IMR-90 (cell line): Measurements from ENCODE around the gene ITPR2. TPM values are rescaled to one million over a fixed set of nuclear protein-coding genes. Genes with fewer than 3 reads are reported as not detected.

ENCODE experiments used
- ATAC-seq: fragments of 200-7000 bp; cut with Tn5 transposase; 2 replicates; pipeline ENCODE4 v1.9.1; 2020; ENCODE audit warnings: low read depth, mild to moderate bottlenecking, moderate library complexity
- BruUV-seq: library from RNA; stranded (reverse); fragments of 400-500 nt; replicated peaks from 2 replicates; lab custom pipeline; 2021; lab: Mats Ljungman, UMichigan
- CTCF ChIA-PET: fragments of 300-600 bp; formaldehyde crosslinking; extraction: SDS; loops from one replicate; lab custom pipeline; 2021; ENCODE audit warnings: antibody characterized with exemption; lab: Yijun Ruan, JAX
- POLR2A ChIA-PET: fragments of 300-600 bp; sonication (Branson Sonifier 250); formaldehyde crosslinking; loops from one replicate; lab custom pipeline; 2022; ENCODE audit warnings: antibody characterized with exemption; ENCODE audit not compliant: unreplicated experiment; lab: Charles Lee
- DNase-seq: peaks from one replicate; pipeline ENCODE4 v3.0.0; 2013
- H2AFZ ChIP-seq: replicated peaks from 2 replicates; pipeline ENCODE3; 2013; ENCODE audit warnings: low read length, mild to moderate bottlenecking; ENCODE audit not compliant: poor library complexity
- H2AK5ac ChIP-seq: 2 replicates; pipeline ENCODE4 v1.6.1; 2013; ENCODE audit warnings: low read depth, low read length, inconsistent platforms
- H2AK9ac ChIP-seq: replicated peaks from 2 replicates; pipeline ENCODE3; 2013; ENCODE audit warnings: mild to moderate bottlenecking, low read depth, low read length, moderate library complexity; ENCODE audit not compliant: poor library complexity
- H2BK120ac ChIP-seq: 2 replicates; pipeline ENCODE4 v1.6.1; 2013; ENCODE audit warnings: low read depth, low read length, inconsistent platforms
- H2BK15ac ChIP-seq: 3 replicates; pipeline ENCODE4 v1.6.1; 2013; ENCODE audit warnings: low read depth, low read length, inconsistent platforms
- H2BK20ac ChIP-seq: 2 replicates; pipeline ENCODE4 v1.6.1; 2013; ENCODE audit warnings: low read depth, mild to moderate bottlenecking, inconsistent platforms, low read length, moderate library complexity
- H2BK5ac ChIP-seq: 2 replicates; pipeline ENCODE4 v1.6.1; 2013; ENCODE audit warnings: mild to moderate bottlenecking, low read depth, low read length, inconsistent platforms; ENCODE audit not compliant: poor library complexity, severe bottlenecking
- H3K14ac ChIP-seq: replicated peaks from 2 replicates; pipeline ENCODE4 v1.6.1; 2013; ENCODE audit warnings: low read depth, low read length, inconsistent platforms
- H3K18ac ChIP-seq: 2 replicates; pipeline ENCODE4 v1.6.1; 2013; ENCODE audit warnings: low read depth, low read length, control low read depth
- H3K23ac ChIP-seq: 2 replicates; pipeline ENCODE4 v1.6.1; 2013; ENCODE audit warnings: low read depth, low read length, inconsistent platforms
- H3K27ac ChIP-seq: 2 replicates; pipeline ENCODE4 v1.5.1; 2013; ENCODE audit warnings: mild to moderate bottlenecking, control low read depth, low read length; ENCODE audit not compliant: insufficient read depth
- H3K27me3 ChIP-seq: 2 replicates; pipeline ENCODE4 v1.6.1; 2013; ENCODE audit warnings: low read length; ENCODE audit not compliant: control insufficient read depth, insufficient read depth
- H3K36me3 ChIP-seq: 2 replicates; pipeline ENCODE4 v1.6.1; 2013; ENCODE audit warnings: low read length, mixed read lengths; ENCODE audit not compliant: control insufficient read depth, insufficient read depth
- H3K4ac ChIP-seq: 2 replicates; pipeline ENCODE4 v1.6.1; 2013; ENCODE audit warnings: low read depth, low read length, inconsistent platforms
- H3K4me1 ChIP-seq: 2 replicates; pipeline ENCODE4 v1.6.1; 2013; ENCODE audit warnings: low read length, mixed read lengths; ENCODE audit not compliant: control insufficient read depth, insufficient read depth
- H3K4me2 ChIP-seq: 2 replicates; pipeline ENCODE4 v1.6.1; 2013; ENCODE audit warnings: low read depth, mild to moderate bottlenecking, control low read depth, low read length, moderate library complexity
- H3K4me3 ChIP-seq: 2 replicates; pipeline ENCODE4 v1.5.1; 2013; ENCODE audit warnings: low read depth, mild to moderate bottlenecking, control low read depth, low read length, moderate library complexity; ENCODE audit not compliant: insufficient read depth
- H3K56ac ChIP-seq: 2 replicates; pipeline ENCODE4 v1.6.1; 2013; ENCODE audit warnings: low read length, inconsistent platforms; ENCODE audit not compliant: insufficient read depth; ENCODE audit errors: extremely low read depth
- H3K79me1 ChIP-seq, 2 experiments: 2 replicates each; pipeline ENCODE4 v1.6.1; 2013; ENCODE audit warnings: low read length in 2 of 2, inconsistent platforms in 1 of 2, low read depth in 1 of 2
- H3K9ac ChIP-seq: 2 replicates; pipeline ENCODE4 v1.6.1; 2013; ENCODE audit warnings: low read depth, low read length, control low read depth
- H3K9me1 ChIP-seq: 2 replicates; pipeline ENCODE4 v1.6.1; 2013; ENCODE audit warnings: low read length, inconsistent platforms; ENCODE audit not compliant: insufficient read depth
- H3K9me3 ChIP-seq: 2 replicates; pipeline ENCODE4 v1.6.1; 2013; ENCODE audit warnings: low read length; ENCODE audit not compliant: control insufficient read depth, insufficient read depth
- H4K20me1 ChIP-seq: 2 replicates; pipeline ENCODE4 v1.6.1; 2013; ENCODE audit warnings: low read length, inconsistent platforms; ENCODE audit not compliant: insufficient read depth
- H4K5ac ChIP-seq: 2 replicates; pipeline ENCODE4 v1.6.1; 2013; ENCODE audit warnings: mild to moderate bottlenecking, low read depth, low read length, control low read depth
- H4K8ac ChIP-seq, 2 experiments: 2 replicates each; pipeline ENCODE4 v1.6.1; 2013; ENCODE audit warnings: low read depth in 2 of 2, low read length in 2 of 2, control low read depth in 1 of 2, inconsistent platforms in 1 of 2
- H4K91ac ChIP-seq: 2 replicates; pipeline ENCODE4 v1.6.1; 2013; ENCODE audit warnings: low read depth, low read length, inconsistent platforms; ENCODE audit not compliant: insufficient read depth
- CHD1 ChIP-seq: IDR thresholded peaks from 2 replicates; pipeline ENCODE4 v1.6.1; 2012; ENCODE audit warnings: low read depth, low read length, improper control_type of control experiment
- MAZ ChIP-seq: IDR thresholded peaks from 2 replicates; pipeline ENCODE4 v1.6.1; 2012; ENCODE audit warnings: low read depth, mild to moderate bottlenecking, low read length, improper control_type of control experiment, moderate library complexity, borderline replicate concordance
- MXI1 ChIP-seq: IDR thresholded peaks from 2 replicates; pipeline ENCODE4 v1.6.1; 2012; ENCODE audit warnings: low read depth, mild to moderate bottlenecking, low read length, moderate library complexity, borderline replicate concordance
- NFE2L2 ChIP-seq: fragments of 150-350 bp; IDR thresholded peaks from 2 replicates; pipeline ENCODE4 v1.6.1; 2016; ENCODE audit warnings: low read depth, mild to moderate bottlenecking, low read length
- RFX5 ChIP-seq: IDR thresholded peaks from 2 replicates; pipeline ENCODE4 v1.8.0; 2012; ENCODE audit warnings: low read depth, mild to moderate bottlenecking, low read length, moderate library complexity
- WGBS, 2 experiments: methylation state at CpG; one replicate each; pipeline versions ENCODE4 v1.1.5 to v1.1.7; 2013; ENCODE audit warnings: missing lambda C conversion rate in 2 of 2; ENCODE audit not compliant: insufficient read length in 1 of 2; ENCODE audit errors: extremely low coverage in 2 of 2; 5-methylcytosine and 5-hydroxymethylcytosine counted together
- dilution Hi-C: fragments of 300-500 bp; cut with HindIII; formaldehyde crosslinking; loops from one replicate; pipeline ENCODE4 v1.14.3; 2018; ENCODE audit warnings: low sequenced_read_pairs; ENCODE audit not compliant: unreplicated experiment
- in situ Hi-C: fragments of 300-500 bp; cut with MboI; formaldehyde crosslinking; loops from 3 replicates; pipeline ENCODE4 v1.14.3; 2019; ENCODE audit warnings: low sequenced_read_pairs, inconsistent platforms, mixed read lengths
- intact Hi-C: fragments of 100-400 bp; cut with micrococcal nuclease; formaldehyde crosslinking; loops from 2 replicates; pipeline ENCODE4 v1.10.0; 2022
- polyA plus RNA-seq, 3 experiments: library from polyadenylated mRNA; depleted of rRNA; stranded (reverse); fragments of >200 nt; gene quantifications; 2 replicates each; pipeline ENCODE4 v1.2.3, GENCODE V29; 2012; ENCODE audit warnings: low replicate concordance in 1 of 3
- total RNA-seq: library from RNA; depleted of rRNA; stranded (reverse); fragments of >200 nt; gene quantifications from 2 replicates; pipeline ENCODE4 v1.2.3, GENCODE V29; 2012

The ITPR2 gene
- total and polyA plus RNA-seq, 2 of the 4 experiments (the other 2 are of a cell fraction): 1.2 to 9.0 TPM

GRCh38 chr12:26830363-26830762, 2.6 kb downstream of the ITPR2 start:
- WGBS, 2 experiments: no CpG with 5 or more reads among the region's 1 CpG
- Histone ChIP-seq H3K27ac (no peak overlapping the region), H2AK9ac (no peak overlapping the region), H3K9me3 (no peaks in the 10 kb centered on the region), H3K27me3 (no peaks in the 10 kb centered on the region), H3K56ac (no peak overlapping the region), H3K23ac (no peak overlapping the region), H2BK20ac (no peak overlapping the region), H3K18ac (no peak overlapping the region), H2BK120ac (no peak overlapping the region), H3K4me1 (peaks cover 5% of the 10 kb centered on the region; the same call in 1 of the 2 replicates), H2BK5ac (no peak overlapping the region), H3K79me1 (peaks cover 18 to 30% of the 10 kb centered on the region in 2 experiments), H3K9me1 (peaks cover 6% of the 10 kb centered on the region; the same call in 1 of the 2 replicates), H4K8ac (no peak overlapping the region), H3K9ac (no peak overlapping the region), H3K4me2 (no peak overlapping the region), H3K4ac (no peak overlapping the region), H3K4me3 (no peak overlapping the region), H3K36me3 (no peaks in the 10 kb centered on the region), H2AK5ac (no peak overlapping the region), H3K14ac (no peak overlapping the region), H4K91ac (no peak overlapping the region), H2AFZ (no peak overlapping the region), H2BK15ac (no peak overlapping the region), H4K20me1 (no peaks in the 10 kb centered on the region), H4K5ac (no peak overlapping the region)
- dilution Hi-C loops: no loop called here
- intact Hi-C loops: no loop called here
- ChIA-PET CTCF (interaction anchor here (1.1 kb wide), 1 partner anchor 15 kb away, joined by 3 read pairs; no protein-coding TSS in a partner anchor), POLR2A (no interaction called here)
- in situ Hi-C loops: no loop called here
- ATAC-seq (no peak), DNase-seq (no peak)
- no peak for TF ChIP-seq NFE2L2
- TF ChIP-seq RFX5: no peak
- TF ChIP-seq MXI1: no peak
- no peak for TF ChIP-seq MAZ
- no peak for TF ChIP-seq CHD1
- no TSS peak for BruUV-seq
